HG03520 (cell line): ENCODE results near the gene CEMIP.

Experiments used
- ATAC-seq: cut with Tn5 transposase; IDR thresholded peaks from one replicate; pipeline ENCODE4 v1.9.1; 2021; ENCODE audit warnings: mild to moderate bottlenecking, moderate library complexity; ENCODE audit not compliant: unreplicated experiment

Gene CEMIP

DNA sequence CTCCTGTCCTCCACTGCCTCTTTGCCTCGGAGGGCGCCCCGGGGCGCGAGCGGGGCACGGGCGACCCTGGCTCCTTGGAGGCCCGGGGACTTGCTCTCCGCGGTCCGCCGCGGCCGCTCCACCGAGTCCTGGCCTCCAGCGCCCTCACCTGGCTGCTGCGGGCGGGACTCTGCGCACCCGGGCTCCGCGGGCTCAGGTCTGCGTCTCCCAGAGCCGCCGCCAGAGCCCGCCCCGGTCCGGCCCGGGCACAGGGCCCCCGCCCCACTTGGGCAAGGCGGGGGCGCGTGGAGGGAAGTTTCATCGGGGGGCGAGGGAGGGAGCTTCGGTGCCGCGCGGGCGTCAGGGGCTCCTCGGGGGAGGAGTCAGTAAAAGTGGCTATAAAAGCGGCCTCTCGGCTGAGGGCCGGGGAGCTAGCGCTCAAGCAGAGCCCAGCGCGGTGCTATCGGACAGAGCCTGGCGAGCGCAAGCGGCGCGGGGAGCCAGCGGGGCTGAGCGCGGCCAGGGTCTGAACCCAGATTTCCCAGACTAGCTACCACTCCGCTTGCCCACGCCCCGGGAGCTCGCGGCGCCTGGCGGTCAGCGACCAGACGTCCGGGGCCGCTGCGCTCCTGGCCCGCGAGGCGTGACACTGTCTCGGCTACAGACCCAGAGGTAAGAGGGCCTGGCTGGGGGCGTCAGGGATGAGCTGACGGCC lies at the start of gene CEMIP:
Gene CEMIP (plus strand): TSS at position 407 of the 694 bp plus-strand sequence. CDS start 94,510 bp downstream, outside the sequence.
- no peak for ATAC-seq

DNA sequence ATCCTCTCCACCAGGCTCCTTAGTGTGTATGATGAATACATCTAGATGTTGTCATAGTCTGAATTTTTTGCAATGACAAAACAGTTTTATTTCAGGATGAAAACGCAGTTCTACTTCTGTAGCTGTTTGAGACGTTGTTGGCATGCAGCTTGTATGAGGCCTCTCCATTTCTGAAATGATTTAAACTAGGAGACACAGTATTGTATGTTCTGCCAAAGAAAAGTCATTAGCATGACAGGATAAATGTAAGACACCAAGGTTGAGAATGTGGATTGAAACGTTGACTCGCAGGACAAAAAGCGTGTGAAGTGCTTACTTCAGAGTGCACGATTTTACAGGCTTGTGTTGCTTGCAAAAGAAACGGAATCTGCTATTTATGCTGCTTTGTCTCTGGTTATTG lies 48.8 kb upstream of the CEMIP start:
- no peak for ATAC-seq

DNA sequence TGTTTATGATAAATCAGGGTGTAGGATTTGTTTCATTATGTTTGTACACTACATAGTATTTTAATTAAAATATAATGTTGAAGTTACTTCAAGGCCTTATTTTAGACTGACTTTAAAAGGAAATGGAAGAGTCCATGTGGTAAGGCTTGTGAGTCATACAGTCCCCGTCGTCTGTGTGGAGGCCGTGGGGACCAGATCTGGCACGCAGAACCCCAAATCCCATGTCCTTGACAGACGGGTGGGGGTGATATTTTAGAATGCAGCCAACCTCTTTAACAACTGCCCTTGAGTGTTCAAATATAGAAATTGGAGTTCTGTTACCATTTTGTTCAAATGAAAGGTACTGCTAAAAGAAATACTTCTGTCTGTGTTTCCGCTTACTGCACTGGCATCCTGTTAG lies 48.2 kb upstream of the CEMIP start:
- ATAC-seq: no peak

GRCh38 chr15:80732167-80732566 lies 47.0 kb upstream of the CEMIP start:
- ATAC-seq: no peak

GRCh38 chr15:80732818-80733217 lies 46.4 kb upstream of the CEMIP start:
- ATAC-seq: no peak

GRCh38 chr15:80733460-80733859 lies 45.7 kb upstream of the CEMIP start:
- no peak for ATAC-seq

DNA sequence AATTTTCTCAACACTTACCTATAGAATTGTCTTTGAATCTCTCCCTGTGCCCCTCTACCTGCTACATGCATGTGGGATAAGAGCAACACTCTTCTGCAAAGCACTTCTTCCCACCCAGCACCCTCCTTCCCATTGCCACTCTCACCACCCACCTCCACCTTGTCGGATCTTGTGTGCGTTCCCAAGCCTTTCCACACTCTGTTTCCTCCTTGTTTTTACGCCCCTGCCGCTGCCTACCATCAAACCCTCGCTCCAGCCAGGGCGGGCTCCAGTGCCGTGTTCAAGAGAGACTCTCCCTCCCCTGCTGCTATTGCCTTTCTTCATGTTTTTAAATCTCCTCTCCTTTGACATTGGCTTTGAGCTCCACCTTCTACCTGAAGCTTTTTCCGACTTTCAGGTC lies 43.8 kb upstream of the CEMIP start:
- no peak for ATAC-seq

DNA sequence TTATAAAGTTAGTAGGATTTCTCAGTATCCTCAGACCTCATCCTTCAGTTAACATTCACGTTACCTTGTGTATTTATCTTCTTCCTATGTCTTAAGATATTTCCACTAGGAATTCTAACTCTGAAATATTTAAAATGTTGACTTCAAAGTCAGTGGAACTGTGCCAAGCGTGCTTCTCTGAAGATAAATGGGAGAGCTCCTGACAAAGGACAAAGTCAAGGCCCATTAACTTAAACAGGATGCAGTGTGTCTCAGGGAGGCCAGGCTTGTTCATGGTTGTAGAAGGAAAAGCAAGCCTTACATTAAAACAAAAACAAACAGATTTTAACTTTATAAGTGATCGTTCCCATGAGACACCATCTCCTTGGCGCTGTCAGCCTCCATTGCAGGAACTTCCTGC lies 42.6 kb upstream of the CEMIP start:
- no peak for ATAC-seq

DNA sequence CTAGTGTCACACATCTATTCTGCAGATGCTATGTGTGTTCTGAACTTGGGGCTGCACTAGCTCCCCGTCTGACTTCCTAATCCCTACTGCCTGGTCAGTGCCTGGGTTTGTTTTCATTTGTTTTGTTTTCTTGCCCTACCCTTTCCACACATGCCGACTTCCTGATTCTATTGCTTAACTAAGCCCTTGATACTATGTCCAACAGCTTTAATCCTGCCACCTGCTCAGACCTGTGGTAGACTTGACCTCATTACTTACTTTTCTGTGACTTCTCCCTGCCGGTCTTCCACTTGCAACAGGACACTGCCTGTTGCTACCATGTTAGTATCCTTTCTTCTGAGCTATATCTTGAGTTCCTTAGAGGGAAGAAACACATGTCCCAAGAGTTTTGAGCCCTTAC lies 39.3 kb upstream of the CEMIP start:
- no peak for ATAC-seq

GRCh38 chr15:80742081-80742480 lies 37.1 kb upstream of the CEMIP start:
- no peak for ATAC-seq

DNA sequence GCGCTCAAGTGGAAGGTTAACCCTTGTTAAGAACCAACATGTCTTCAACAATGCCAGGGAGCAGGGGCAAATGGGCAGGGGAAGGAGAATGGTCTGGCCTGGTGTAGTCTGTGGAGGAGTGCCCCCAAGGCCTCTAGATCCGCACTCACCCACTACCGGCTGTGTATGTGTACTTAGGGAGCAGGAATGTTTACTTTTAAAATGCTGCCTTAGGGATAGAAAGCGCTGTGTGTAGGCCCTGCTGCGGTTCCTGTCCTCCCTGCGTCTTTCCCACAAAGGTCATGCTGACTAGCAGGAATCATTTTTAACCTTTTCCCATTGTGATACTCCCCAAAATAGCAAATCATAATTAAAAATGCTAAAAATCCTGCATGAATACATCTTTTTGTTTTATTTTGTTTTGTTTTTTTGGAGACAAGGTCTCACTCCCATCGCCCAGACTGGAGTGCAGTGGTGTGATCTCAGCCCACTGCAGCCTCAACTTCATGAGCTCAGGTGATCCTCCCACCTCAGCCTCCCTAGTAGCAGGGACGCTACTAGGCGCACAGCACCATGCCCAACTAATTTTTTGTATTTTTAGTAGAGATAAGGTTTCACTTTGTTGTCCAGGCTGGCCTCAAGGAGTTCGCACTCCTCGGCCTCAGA lies 35.9 kb upstream of the CEMIP start:
- no peak for ATAC-seq

DNA sequence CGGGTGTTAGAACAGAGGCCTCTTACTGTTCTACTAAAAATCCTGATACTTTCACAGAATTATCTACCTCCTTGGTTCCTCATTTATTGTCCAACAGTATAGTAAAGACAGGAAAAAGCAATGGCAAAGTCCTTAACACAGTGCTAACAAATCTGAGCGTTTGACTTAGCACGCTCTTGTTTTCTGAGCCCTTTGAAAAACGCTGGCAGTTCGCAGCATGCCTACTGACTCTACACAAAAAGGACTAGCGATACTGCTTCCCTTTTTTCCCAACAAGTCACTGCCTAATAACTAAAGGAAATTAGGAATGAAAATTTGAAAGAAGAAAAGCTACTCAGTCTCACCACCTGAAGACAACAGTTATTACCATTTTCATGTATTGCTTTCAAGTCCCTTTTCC lies 34.8 kb upstream of the CEMIP start:
- ATAC-seq: no peak

DNA sequence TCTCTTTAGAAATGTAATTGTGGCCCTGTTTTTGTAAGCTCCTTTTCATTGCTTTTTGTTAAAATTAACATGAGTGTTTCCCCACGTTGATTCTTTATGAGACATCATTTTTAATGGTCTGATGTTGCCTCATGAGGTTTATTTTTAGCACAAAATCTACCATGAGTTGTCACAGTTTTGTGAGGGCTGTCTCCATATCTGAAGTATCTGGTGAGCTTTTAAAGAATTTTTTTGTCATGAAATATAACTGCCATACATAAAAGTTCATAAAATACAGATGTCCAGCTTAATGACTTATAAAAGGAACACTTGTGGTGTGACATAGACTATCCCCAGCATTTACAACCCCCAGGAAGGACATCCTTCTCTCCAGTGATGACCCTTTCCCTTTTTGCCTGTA lies 34.3 kb upstream of the CEMIP start:
- ATAC-seq: no peak

DNA sequence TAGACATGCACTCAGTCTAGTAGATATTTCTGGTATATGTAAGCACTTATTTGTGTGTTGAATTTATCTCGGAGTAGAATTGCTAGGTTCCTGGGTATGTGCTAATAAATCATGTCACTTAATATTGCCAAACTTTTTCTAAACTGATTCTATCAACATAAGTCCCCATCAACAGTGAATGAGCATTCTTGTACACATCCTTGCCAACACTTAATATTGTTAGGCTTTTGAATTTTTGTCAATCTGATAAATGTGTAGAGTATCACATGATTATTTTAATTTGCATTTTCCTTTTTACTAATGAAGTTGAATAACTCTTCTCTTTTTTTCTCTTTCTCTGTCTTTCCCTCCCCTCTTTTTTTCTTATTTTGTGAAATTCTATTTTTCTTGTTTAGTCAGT lies 33.3 kb upstream of the CEMIP start:
- ATAC-seq: no peak

DNA sequence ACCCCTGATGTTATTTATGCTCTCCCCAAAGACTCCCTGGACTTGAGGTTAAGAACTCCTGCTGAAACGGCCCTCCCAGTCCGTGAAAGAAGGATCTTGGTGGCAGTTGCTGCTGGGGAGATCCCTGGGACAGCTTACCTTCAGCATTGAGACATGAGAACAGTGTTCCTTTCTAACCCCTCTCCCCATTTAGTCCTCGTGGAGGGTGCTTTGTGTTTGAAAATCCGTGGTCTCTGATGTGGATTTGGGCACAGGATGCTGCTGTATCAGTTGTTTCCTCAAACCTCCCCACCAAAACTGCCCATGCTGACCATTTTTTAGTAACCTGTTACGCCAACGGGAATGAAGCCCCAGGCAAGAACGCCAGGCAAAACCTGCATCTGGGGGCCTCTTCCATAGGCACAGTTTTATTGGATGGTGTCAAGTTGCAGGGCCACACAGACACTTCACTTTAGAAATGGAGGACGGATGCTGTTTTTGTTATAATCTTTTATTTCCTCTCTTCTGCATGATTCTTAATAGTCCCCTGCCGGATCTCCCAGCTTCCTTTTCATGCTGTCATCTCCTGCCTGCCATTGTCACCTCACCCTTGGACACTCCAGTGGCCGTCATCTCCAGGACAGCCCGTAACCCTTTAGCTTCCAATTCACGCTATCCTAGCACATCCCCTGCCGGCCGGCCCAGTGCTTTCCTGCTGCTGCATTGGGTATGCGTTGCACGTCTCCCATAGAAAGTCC lies 31.7 kb upstream of the CEMIP start:
- ATAC-seq: no peak

DNA sequence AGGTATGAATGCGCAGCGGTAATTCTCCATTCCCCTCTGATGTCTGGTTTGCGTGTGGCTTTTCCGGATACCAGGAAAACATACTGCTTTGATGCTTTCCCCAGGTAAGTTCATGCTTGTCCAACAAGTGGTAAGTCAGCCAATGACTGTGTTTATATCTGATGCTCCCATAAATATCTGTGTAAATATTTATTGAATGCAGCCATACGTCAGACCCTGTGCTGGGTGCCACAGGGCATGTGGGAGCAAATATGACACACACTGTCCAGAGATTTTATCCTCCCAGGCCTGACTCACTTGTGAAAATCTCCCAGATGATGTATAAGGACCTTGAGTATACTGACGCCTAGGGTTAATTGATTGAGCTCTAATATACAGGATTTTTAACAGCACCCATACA lies 29.6 kb upstream of the CEMIP start:
- no peak for ATAC-seq

DNA sequence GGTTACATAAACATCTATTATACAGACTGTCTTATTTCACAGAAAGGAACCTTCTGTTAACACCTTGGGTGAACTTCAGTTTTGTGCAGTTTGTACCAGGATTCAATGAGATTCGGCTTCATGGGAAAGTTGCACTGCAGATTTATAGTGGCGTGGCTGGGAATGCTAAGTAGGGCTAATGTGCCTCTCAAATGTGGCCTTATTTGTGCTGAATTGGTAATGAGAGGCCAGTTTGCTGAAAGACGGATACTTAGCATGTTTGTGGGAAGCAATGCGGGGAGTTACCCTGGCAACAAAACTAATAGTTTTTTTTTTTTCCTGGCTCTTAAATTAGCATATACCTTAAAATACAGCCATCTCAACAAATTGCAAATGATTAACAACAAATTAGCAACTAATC lies 28.6 kb upstream of the CEMIP start:
- ATAC-seq: no peak

DNA sequence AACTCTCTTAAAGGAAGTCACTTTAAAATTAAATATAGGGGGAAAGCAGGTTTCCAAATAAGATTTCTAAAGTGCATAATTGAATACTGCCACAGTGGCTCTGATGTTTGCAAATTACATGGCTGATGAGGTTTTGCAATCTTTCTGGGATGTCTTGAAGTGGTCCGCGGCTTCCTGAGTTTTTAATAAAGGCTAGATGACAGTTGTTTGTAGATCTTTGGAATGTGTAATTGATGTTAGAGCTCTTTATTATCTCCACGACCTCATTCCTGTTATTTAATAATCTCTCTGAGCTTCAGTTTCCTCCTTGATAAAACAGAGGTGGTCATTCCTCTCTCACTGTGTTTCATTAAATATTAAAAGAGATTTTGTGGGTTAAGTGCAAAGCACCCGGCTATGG lies 27.0 kb upstream of the CEMIP start:
- ATAC-seq: no peak

- ATAC-seq: no peak
These were observed 26.0 kb upstream of the CEMIP start for GRCh38 chr15:80753161-80753560.

DNA sequence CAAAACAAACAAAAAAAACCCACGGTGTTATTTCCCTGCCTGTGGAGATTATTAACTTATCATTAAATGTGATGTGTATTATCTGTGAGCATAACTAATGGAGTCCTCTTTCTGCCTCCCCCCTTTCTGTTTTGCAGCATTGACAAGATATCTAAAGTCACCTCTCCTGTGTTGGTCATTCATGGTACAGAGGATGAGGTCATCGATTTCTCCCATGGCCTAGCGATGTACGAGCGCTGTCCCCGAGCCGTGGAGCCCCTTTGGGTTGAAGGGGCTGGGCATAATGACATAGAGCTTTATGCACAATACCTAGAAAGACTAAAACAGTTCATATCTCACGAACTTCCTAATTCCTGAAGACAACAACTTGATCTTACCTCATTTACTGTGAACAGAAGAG lies 25.2 kb upstream of the CEMIP start:
- no peak for ATAC-seq

GRCh38 chr15:80755885-80756284 lies 23.3 kb upstream of the CEMIP start:
- ATAC-seq: no peak

GRCh38 chr15:80758130-80758745 lies 20.9 kb upstream of the CEMIP start:
- no peak for ATAC-seq
